ENCODE results near the gene RPUSD4.

The RPUSD4 gene

DNA sequence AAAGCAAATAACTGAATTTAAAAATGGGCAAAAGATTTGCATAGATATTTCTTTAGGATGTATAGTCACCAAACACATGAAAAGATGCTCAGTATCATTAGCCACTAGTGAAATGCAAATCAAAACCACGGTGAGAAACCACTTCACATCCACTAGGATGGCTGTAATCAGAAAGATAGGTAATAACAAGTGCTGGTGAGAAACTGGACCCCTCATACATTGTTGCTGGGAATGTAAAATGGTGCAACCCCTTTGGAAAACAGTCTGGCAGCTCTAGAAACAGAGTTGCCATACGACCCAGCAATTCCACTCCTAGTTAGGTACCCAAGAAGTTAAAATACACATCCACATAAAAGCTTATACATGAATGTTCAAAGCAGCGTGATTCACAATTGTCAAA is 16.3 kb downstream of the RPUSD4 start:
- TF ChIP-seq CTCF (IDR thresholded peaks at IDR 0.05; ENCODE audit: insufficient read depth, missing control alignments): no peak
- FAIRE-seq: no peak
- DNase-seq (ENCODE audit: insufficient read length, low spot score): no peak

DNA sequence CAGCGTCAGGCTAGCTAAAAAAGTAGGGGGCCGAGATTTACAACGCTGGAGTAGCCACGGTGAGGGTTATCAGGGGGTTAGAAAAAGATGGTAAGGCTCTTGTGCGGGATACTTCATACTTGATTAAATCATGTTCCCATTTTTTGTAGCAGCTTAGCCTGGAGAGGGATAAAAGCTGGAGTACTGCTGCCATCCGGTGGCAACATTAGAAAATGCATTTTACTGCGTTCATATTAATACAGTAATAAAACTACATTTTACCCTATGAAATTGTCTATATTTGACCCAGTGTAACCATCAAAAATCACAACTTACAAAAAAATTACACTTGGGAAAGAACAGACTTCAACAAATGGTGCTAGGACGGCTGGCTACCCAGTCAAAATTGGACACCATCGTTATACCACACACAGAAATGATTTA is 17.3 kb downstream of the RPUSD4 start:
- FAIRE-seq: no peak
- TF ChIP-seq CTCF (IDR thresholded peaks at IDR 0.05; ENCODE audit: insufficient read depth, missing control alignments): peak; percentile 83
- peak; percentile 50 for DNase-seq (ENCODE audit: insufficient read length, low spot score)

DNA sequence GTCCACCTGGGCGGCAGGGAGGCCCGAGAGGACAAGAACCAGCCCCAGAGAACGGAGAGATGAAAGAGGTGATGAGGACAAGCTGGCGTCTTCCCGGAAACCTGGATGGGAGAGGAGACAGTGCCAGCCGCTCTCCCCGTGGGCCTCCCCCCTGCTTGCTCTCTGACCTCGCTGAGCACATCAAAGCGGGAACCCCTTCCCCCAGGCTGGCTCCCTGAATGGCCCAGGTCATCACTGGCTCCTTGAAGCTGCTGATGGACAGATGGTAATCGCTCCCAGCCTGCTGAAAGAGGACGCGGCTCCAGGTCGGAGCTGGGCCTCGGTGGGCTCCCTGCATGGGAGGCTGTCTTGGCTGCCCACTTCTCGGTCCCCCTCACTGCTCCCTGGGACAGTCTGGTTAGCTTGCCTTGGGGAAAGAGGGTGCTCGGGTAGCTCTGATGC is 18.4 kb downstream of the RPUSD4 start:
- no peak for FAIRE-seq
- TF ChIP-seq CTCF (IDR thresholded peaks at IDR 0.05; ENCODE audit: insufficient read depth, missing control alignments): no peak
- no peak for DNase-seq (ENCODE audit: insufficient read length, low spot score)

DNA sequence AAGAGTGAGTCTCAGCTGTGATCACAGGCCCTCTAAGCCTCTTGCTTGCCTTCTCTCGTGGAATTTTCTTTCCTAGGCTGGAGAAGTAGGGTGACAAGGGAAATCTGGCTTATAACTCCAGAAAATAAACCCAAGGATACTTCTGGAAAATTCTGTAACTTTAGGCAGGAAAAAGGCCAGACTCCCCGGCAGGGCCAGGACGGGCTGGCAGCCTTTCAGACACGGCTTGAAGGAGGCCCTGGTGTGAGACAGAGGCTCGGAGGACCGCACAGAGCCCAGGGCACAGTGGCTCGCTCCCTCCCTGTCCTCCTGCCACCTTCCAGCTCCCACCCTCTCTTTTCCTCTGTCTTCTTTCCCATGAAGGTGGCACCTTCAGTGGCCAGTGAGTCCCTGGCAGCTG is 19.1 kb downstream of the RPUSD4 start:
- no peak for TF ChIP-seq CTCF (IDR thresholded peaks at IDR 0.05; ENCODE audit: insufficient read depth, missing control alignments)
- FAIRE-seq (no peak), DNase-seq (ENCODE audit: insufficient read length, low spot score) (no peak)

DNA sequence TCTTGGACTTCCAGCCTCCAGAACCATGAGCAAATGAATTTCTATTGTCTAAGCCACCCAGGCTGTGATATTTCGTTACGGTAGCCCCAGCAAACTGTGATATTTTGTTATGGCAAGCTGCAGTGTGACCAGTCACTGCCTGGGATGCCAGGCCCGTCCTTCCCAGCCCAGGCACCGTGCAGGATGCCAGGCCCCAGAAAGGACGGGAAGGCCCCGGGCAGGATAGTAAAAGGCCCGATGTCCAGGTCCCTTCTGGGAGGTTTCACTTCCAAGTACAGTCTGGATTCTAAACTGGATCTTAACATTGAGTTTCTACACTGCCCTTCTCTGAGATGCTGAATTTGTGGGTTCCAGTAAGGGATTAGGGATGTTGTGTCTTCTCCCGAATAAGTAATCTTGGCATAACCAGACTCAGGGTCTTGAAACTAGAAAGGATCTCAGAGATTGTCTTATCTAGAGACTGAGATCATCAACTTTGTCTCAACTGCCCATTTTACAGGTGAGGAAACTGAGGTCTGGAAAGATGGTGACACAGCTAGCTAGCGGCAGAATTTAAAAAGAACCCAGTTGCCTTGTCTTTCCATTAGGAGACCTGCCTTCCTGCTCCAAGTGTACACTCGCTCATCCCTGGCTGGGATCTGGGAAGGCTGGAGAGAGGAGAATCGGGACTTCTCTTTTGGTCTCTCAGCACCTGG is 19.9 kb downstream of the RPUSD4 start:
- DNase-seq (ENCODE audit: insufficient read length, low spot score): no peak
- FAIRE-seq: no peak
- no peak for TF ChIP-seq CTCF (IDR thresholded peaks at IDR 0.05; ENCODE audit: insufficient read depth, missing control alignments)

GRCh38 chr11:126190792-126191191 is 20.7 kb downstream of the RPUSD4 start:
- DNase-seq (ENCODE audit: insufficient read length, low spot score): no peak
- no peak for FAIRE-seq
- TF ChIP-seq CTCF (IDR thresholded peaks at IDR 0.05; ENCODE audit: insufficient read depth, missing control alignments): no peak

DNA sequence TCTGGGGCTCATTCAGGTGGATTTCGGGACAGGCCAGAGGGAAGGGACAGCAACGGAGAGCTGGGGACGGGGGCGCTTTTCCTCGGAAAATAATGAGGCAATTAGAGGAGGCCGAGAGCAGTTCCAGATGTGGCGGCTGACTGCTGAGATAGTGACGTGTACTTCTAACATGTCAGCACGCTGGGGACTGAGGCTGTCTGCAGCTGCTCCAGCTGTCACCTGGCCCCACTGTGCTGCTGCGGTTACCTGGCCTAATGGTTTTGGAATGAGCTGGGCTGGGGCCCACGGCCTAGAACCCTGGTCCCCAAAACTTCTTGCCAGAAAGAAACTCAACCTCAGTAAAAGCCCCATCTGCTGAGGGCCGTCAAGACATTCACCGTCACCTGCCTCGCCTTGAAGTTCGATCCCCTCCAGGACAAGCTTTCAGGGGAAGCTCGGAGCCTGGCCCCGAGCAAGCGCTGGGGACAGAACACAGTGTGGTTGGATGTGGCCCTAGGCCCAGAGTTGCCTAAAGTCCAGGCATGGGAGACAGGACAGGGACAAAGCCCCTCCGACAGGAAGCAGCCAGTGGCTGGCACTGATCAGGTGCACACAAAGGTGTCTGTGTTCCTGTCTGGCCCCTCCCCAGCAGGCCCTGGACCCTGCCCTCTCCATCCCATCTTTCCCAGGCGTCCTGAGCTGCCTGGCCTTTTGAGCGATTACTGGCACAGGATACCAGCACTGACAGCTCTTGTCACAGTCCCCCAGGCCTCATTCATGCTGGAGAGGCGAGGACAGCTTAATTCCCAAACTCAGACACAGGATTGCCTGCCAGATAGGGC is 22.1 kb downstream of the RPUSD4 start:
- FAIRE-seq (no peak), DNase-seq (ENCODE audit: insufficient read length, low spot score) (no peak)
- TF ChIP-seq CTCF (IDR thresholded peaks at IDR 0.05; ENCODE audit: insufficient read depth, missing control alignments): no peak
